Activated CD4-positive, alpha-beta T cell treated with anti-CD3 and anti-CD28 coated beads for 1 hour (primary cell): ENCODE measurements around the gene EMP2.
"Not testable (repeated sequence)": the region's sequence is repeated elsewhere in the genome, so short reads cannot be mapped to it uniquely, and the experiment has no call there.

Experiments used
- DNase-seq: peaks from one replicate; pipeline ENCODE4 v3.0.0-alpha.2; 2020

Gene EMP2

GRCh38 chr16:10519929-10520868 lies 60.2 kb downstream of the EMP2 start:
- no peak for DNase-seq

DNA sequence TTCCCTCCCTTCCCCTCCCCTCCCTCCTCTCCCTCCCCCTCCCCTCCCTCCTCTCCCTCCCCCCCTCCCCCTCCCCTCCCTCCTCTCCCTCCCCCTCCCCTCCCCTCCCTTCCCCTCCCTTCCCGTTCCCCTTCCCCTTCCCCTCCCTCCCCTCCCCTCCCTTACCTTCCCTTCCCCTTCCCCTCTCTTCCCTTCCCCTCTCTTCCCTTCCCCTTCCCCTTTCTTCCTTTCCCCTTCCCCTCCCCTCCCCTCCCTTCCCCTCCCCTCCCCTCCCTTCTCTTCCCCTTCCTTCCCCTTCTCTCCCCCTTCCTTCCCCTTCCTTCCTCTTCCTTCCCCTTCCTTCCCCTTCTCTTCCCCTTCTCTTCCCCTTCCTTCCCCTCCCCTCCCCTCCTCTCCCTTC lies 61.1 kb downstream of the EMP2 start:
- DNase-seq, result no peak

DNA sequence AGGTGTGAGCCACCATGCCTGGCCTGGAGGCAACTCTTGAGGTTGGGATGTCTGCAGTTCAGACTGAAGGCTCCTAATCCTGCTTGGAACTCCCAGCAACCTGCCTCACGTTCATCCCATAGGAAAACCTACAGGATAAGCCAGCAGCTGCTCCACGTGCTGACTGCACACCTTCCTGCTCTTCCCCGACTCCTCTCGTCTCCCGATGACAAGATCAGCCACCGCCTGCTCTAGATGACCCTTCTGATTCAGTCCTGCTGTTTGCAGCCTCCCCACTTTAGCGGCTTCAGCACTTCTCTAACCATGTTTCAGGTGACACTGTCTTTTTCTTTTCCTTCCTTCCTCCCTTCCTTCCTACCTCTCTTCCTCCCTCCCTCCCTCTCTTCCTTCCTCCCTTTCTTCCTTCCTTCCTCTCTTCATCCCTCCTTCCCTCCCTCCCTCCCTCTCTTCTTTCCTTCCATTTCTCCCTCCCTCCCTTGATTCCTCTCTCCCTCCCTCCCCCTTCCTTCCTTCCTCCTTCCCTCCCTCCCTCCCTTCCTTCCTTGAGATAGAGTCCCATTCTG lies 61.8 kb downstream of the EMP2 start:
- DNase-seq, result no peak

- DNase-seq, result no peak
Measured at GRCh38 chr16:10517868-10518267, 62.5 kb downstream of the EMP2 start.

DNA sequence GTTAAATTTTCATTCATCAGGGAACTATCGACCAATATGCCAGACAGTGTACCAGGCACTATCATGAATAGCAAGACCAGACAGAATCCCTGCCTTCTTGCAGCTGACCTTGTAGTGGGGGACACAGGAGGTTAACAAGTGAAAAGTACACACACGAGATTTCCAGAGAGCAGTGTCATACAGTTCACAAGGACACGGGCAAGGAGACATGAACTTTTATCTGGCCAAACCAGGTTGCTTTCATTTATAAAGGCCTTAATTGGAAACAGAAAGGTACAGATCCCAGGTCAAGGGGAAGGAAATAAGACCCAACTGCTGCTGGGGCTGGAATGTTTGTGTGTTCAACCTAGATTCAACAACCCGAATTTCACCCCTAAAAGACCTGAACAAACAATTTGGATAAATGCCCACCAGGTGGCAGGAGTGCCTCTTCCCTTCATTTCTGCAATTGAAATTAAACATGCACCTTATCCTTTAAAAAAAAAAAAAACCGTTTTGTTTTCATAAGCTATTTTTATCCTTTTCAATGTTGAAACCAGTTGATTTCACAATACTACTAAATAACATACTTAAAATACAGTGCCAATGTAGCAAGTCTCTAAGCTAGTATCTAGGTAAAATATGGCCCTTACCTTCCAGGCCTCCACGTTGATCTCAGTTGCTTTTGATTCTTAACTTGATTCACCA lies 65.9 kb downstream of the EMP2 start:
- DNase-seq, result no peak

- no peak for DNase-seq
Measured at GRCh38 chr16:10511829-10512228, 68.6 kb downstream of the EMP2 start.

DNA sequence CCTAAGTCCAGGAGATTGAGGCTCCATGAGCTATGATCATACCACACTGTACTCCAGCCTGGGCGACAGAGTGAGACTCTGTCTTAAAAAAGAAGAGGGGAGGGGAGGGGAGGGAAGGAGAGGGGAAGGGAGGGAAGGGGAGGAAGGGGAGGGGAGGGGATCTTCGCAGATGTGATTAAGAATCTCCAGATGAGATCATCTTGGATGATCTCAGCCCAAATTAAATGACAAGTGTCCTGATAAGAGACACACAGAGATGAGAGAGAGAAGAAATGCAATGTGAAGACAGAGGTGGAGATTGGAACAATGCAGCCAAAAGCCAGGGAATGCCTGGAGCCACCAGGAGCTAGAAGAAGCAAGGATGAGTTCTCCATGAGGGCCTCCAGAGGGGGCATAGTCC lies 70.1 kb downstream of the EMP2 start:
- no peak for DNase-seq

- DNase-seq, result peak; percentile 39
Measured at GRCh38 chr16:10509534-10510025, 70.8 kb downstream of the EMP2 start.

- not testable (repeated sequence) for DNase-seq
Measured at GRCh38 chr16:10505286-10505685, 75.1 kb downstream of the EMP2 start.

- DNase-seq, result no peak
Measured at GRCh38 chr16:10504404-10504885, 76.0 kb downstream of the EMP2 start.

- DNase-seq, result no peak
Measured at GRCh38 chr16:10502776-10503175, 77.6 kb downstream of the EMP2 start.

DNA sequence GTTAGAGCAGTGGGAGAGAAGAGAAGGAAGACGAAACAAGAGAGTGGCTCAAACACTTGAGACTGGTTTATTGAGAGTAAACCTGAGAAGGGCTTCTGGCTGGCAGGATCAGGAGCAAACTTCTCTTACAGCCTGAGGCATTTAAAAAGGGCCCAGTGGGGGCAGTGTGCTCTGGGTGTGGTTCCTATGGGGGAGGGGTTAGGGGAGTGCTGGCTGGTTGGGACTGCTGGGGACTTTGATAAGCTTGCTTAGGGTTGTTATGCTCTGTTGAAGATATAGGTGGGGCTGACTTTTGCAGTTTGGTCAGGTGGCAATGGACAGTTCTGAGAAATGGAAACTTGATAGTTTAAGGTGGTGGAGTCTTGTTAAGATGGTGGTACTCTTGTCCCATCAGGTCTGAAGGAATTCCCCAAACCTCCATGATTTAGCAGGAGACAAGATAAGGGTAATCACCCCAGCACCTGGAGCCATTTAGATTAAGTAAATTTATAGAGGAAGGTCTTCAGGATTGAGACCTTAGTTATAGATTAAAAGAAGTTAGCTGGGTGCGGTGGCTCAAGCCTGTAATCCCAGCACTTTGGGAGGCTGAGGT lies 79.3 kb downstream of the EMP2 start:
- no peak for DNase-seq

GRCh38 chr16:10500582-10500981 lies 79.8 kb downstream of the EMP2 start:
- no peak for DNase-seq

- no peak for DNase-seq
Measured at GRCh38 chr16:10497132-10498101, 83.0 kb downstream of the EMP2 start.

DNA sequence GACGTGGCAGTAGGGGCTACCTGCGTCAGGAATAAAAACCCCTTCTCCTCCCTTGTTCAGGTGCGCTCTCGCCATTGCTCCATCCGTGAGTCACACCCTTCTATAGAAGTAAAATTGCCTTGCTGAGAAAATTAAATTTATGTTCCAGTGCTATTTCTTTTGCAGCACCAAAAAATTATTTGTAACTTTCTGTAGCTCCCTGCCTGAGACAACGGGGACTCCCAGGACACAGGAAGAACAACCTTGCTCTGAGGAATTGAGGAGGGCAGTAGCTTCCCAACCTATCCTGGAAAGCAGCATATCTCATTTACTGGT lies 85.4 kb downstream of the EMP2 start:
- no peak for DNase-seq

DNA sequence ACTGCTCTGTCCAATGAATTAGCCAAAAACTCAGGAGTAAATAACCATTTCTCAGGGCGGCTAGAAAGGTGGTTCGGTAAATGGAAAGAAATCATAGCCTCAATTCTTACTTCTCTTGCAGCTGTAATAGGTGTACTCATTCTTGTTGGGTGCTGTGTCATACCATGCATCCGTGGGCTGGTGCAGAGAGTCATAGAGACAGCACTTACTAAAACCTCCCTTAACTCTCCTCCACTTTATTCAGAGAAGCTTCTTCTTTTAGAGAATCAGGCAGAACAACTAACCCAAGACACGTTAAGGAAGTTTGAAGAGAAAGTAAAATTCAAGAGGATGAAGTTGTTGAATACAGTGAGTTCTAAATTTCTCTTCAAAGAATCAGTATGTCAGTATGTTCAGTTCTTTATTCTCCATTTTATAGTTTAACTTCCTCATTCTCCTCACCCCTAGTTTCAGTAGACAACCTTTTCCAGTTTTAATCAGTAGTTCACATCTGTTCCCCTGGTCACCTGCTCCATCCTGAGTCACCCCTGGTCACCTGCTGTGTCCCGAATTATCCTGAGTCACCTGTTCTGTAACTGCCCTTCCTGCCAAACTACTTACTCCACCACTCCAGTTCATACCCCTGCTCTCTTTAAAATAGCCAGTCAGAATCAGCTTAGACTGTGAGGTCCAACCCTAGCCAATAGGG lies 85.9 kb downstream of the EMP2 start:
- no peak for DNase-seq

- no peak for DNase-seq
Measured at GRCh38 chr16:10493276-10493675, 87.1 kb downstream of the EMP2 start.

- no peak for DNase-seq
Measured at GRCh38 chr16:10490141-10490540, 90.3 kb downstream of the EMP2 start.

DNA sequence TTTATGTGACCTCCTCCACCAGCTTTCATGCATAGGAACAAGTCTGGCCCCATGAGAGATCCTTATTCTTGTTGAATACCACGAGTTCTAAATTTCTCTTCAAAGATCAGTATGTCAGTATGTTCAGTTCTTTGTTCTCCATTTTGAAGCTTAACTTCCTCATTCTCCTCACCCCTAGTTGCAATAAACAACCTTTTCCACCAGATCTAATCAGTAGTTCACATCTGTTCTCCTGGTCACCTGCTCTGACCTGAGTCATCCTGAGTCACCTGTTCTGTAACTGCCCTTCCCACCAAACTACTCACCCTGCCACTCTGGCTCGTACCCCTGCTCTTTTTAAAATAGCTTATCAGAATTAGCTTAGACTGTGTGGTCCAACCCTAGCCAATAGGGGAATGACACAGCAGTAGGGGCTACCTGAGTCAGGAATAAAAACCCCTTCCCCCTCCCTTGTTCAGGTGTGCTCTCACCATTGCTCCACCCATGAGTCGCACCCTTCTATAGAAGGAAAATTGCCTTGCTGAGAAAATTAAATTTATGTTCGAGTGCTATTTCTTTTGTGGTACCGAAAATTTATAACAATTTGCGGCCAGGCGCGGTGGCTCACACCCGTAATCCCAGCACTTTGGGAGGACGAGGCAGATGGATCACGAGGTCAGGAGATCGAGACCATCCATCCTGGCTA lies 94.6 kb downstream of the EMP2 start:
- no peak for DNase-seq

- DNase-seq, result no peak
Measured at GRCh38 chr16:10485159-10485558, 95.2 kb downstream of the EMP2 start.

GRCh38 chr16:10480151-10480550 lies 100.2 kb downstream of the EMP2 start:
- no peak for DNase-seq
